ENCODE measurements around the gene RBM44.

Gene RBM44

GRCh38 chr2:237886685-237887481, 88.3 kb downstream of the RBM44 start:
- no peak for FAIRE-seq

GRCh38 chr2:237888389-237888788, 89.8 kb downstream of the RBM44 start:
- FAIRE-seq, result no peak

- FAIRE-seq, result no peak
These were observed 90.4 kb downstream of the RBM44 start for GRCh38 chr2:237889016-237889415.

GRCh38 chr2:237889811-237890210, 91.2 kb downstream of the RBM44 start:
- no peak for FAIRE-seq
